IPS-15b (cell line): ENCODE results near the gene NRG3.

ENCODE experiments used
- H3K27me3 ChIP-seq: one replicate; pipeline ENCODE4 v1.6.1; 2013; ENCODE audit warnings: low read length; ENCODE audit not compliant: control insufficient read depth, insufficient read depth
- H3K36me3 ChIP-seq: one replicate; pipeline ENCODE4 v1.6.1; 2013; ENCODE audit warnings: low read length; ENCODE audit not compliant: control insufficient read depth, insufficient read depth
- H3K4me1 ChIP-seq: one replicate; pipeline ENCODE4 v1.6.1; 2013; ENCODE audit warnings: mild to moderate bottlenecking, low read length; ENCODE audit not compliant: control insufficient read depth, insufficient read depth
- H3K4me3 ChIP-seq: one replicate; pipeline ENCODE4 v1.5.1; 2013; ENCODE audit warnings: low read depth, low read length
- H3K9ac ChIP-seq: one replicate; pipeline ENCODE4 v1.6.1; 2013; ENCODE audit warnings: low read depth, mild to moderate bottlenecking, low read length
- H3K9me3 ChIP-seq: one replicate; pipeline ENCODE4 v1.6.1; 2013; ENCODE audit warnings: mild to moderate bottlenecking, low read length; ENCODE audit not compliant: control insufficient read depth, insufficient read depth

Gene NRG3

DNA sequence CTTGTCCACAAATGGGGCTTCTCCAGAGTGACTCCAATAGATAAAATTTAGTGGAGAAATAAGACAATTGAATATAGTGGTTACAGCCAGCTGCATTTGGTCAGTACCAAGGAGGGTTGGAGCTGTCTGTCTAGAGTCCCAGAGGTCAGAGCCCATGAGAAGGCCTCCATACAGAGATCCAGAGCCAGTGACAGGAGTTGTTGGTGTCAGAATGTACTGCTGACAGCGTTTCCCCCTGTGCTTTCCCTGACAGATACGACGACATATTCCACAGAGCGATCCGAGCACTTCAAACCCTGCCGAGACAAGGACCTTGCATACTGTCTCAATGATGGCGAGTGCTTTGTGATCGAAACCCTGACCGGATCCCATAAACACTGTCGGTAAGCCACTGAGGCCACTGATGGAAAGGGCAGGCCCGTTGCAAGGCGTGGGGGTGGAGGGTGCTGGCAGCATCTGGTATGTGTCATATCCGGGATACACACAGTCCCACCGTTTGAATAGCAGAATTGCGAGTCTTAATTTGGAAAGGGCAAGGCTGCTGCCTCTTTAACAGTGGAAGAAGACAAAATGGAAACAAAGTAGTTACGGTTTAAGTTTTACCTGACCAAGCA is 483.6 kb downstream of the NRG3 start:
- H3K9me3 ChIP-seq: no peaks in the 10 kb centered on the region
- no peaks in the 10 kb centered on the region for H3K27me3 ChIP-seq
- H3K36me3 ChIP-seq: no peaks in the 10 kb centered on the region
- H3K9ac ChIP-seq: no peak overlapping the region
- H3K4me3 ChIP-seq: no peak overlapping the region
- no peaks in the 10 kb centered on the region for H3K4me1 ChIP-seq

DNA sequence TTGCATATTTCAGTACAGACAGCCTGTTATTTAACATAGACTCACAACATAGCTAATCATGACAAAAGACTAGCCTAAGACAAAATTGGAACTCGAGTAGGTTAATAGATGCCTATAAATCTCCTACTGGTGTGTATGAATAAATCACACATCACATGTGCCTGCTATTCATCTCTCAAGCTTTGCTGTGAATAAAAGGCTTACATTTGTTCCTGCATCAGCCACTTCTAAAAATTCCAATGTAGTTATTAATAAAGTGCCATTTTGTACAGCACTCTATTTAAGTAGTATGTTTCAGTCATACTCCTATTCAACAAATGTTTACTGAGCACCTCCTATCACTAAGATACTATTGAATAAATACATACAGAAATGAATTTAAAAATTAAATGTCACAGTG is 486.3 kb downstream of the NRG3 start:
- Histone ChIP-seq H3K4me1 (no peaks in the 10 kb centered on the region), H3K27me3 (no peaks in the 10 kb centered on the region), H3K36me3 (no peaks in the 10 kb centered on the region), H3K9ac (no peak overlapping the region), H3K9me3 (no peaks in the 10 kb centered on the region), H3K4me3 (no peak overlapping the region)

DNA sequence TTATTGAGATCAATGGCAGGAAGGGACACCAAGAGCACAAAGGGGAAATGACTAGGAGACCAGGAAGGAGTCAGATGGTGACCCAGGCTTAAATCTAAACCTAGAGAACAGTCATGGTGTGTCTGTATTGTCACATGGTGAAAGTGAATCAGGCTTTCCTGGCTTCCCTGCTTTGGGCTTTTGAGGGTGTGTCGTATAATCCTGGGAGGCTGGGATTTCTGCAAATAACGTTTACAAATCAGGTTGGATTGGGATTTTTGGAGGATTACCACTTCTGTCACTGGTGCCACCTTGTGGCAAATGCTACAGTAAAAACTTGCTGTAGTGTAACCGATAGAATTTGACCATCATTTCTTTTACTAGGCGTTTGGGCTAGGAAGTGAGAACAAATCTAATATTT is 502.6 kb downstream of the NRG3 start:
- Histone ChIP-seq H3K9ac (no peak overlapping the region), H3K4me3 (no peak overlapping the region), H3K9me3 (no peaks in the 10 kb centered on the region), H3K4me1 (no peaks in the 10 kb centered on the region), H3K36me3 (no peaks in the 10 kb centered on the region), H3K27me3 (no peaks in the 10 kb centered on the region)

GRCh38 chr10:82378146-82378545 is 503.2 kb downstream of the NRG3 start:
- Histone ChIP-seq H3K9ac (no peak overlapping the region), H3K27me3 (no peaks in the 10 kb centered on the region), H3K36me3 (no peaks in the 10 kb centered on the region), H3K4me1 (no peaks in the 10 kb centered on the region), H3K9me3 (no peaks in the 10 kb centered on the region), H3K4me3 (no peak overlapping the region)

GRCh38 chr10:82383350-82383749 is 508.4 kb downstream of the NRG3 start:
- H3K4me1 ChIP-seq: no peaks in the 10 kb centered on the region
- H3K4me3 ChIP-seq: no peak overlapping the region
- H3K27me3 ChIP-seq: no peaks in the 10 kb centered on the region
- H3K36me3 ChIP-seq: no peaks in the 10 kb centered on the region
- H3K9ac ChIP-seq: no peak overlapping the region
- no peaks in the 10 kb centered on the region for H3K9me3 ChIP-seq

DNA sequence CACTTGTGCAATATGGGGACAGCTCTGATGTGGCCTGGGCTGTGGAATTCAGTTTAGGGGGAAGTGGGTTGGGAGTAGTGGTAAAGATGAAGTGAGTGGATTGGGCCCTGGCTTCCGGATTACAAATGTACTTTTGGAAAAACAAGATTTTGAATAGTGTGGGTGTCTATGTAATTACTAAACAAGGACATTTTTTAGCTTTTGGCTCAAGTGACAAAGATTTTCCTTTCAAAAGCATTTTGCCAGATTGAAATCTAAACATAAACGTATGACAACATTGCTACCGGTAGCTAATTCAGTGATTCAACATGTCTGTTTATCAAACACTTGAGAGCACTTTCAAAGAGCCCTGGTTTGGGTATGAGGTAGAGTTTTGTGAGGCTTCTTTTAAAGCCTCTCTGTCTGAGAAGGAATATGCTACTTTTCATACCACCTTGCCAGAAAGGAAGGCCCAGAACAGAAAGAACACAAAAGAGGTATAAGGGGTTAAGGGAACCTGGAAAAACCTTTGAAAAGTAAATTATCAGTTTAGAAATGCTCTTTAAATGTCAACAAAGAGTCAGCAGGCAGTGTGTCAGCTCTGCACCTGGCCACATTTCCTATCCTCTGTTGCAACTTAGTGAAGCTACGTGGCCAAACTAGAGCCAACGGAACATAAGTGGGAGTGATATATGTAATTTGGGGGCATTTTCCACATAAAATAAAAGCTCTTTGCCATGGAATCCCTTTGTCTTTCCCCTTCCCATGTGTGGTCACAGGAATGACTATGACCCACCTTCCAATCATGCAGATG is 516.1 kb downstream of the NRG3 start:
- no peak overlapping the region for H3K4me3 ChIP-seq
- H3K4me1 ChIP-seq: peaks cover 7% of the 10 kb centered on the region
- no peaks in the 10 kb centered on the region for H3K9me3 ChIP-seq
- no peaks in the 10 kb centered on the region for H3K36me3 ChIP-seq
- H3K27me3 ChIP-seq: no peaks in the 10 kb centered on the region
- no peak overlapping the region for H3K9ac ChIP-seq

DNA sequence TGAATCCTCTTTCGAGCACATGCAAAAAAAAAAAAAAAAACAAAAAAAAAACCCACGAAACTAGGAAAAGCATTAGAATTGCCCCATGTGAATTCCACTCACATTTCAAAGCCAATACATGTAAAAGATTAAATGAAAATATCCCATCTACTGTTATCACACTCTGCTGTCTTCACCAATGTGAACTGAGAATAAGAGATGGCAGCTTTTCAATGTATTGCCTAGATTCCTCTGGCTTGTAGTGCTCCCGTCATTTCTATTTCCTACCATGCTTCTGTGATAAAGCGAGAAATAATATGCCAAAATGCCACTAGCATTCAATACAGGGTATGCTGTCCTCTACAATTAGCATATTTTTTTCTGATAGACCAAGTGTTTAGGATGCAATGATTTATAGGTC is 517.0 kb downstream of the NRG3 start:
- Histone ChIP-seq H3K36me3 (no peaks in the 10 kb centered on the region), H3K9me3 (no peaks in the 10 kb centered on the region), H3K4me1 (peaks cover 10% of the 10 kb centered on the region), H3K4me3 (no peak overlapping the region), H3K9ac (no peak overlapping the region), H3K27me3 (no peaks in the 10 kb centered on the region)

GRCh38 chr10:82392533-82392932 is 517.5 kb downstream of the NRG3 start:
- H3K9ac ChIP-seq: no peak overlapping the region
- no peaks in the 10 kb centered on the region for H3K9me3 ChIP-seq
- H3K4me3 ChIP-seq: no peak overlapping the region
- H3K36me3 ChIP-seq: no peaks in the 10 kb centered on the region
- H3K4me1 ChIP-seq: peaks cover 16% of the 10 kb centered on the region
- H3K27me3 ChIP-seq: no peaks in the 10 kb centered on the region

DNA sequence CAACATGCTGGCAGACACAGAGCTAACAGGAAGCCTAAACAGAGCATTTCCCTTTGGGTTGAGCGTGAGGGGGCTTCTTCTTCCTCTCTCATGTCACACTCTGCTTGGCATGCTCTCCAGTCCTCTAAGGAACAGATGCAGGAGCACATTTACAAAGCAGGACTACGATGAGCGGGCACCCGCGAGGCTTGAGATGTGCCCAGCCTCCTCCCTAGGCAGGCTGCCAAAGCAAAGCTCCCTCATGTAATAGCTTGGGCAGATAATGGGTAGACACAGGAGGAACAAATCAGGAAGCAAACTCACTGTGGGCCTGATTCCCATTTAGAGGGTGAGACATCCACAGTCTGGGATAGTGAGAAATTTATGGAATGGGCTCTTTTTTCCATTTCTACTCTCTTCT is 519.1 kb downstream of the NRG3 start:
- Histone ChIP-seq H3K27me3 (no peaks in the 10 kb centered on the region), H3K4me1 (peaks cover 22% of the 10 kb centered on the region), H3K9ac (no peak overlapping the region), H3K9me3 (no peaks in the 10 kb centered on the region), H3K4me3 (no peak overlapping the region), H3K36me3 (no peaks in the 10 kb centered on the region)

DNA sequence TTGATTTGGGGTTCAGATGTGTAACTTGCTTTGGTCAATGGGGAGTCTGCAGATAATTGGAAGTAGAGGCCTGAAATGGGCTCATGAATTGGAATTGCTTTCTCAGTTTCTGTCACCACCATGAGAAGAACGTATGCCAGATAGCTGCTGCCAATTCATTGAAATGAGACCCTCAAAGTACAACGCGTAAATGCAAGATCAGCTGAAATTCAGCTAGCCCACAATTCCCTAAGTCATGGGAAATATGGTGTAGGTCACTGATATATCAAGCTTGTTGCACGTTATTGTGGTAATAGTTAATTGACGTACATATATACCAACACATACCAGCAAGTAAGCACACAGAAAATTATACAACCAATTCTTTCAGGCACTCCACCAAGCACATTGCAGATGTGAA is 520.0 kb downstream of the NRG3 start:
- Histone ChIP-seq H3K4me3 (no peak overlapping the region), H3K9ac (no peak overlapping the region), H3K9me3 (no peaks in the 10 kb centered on the region), H3K27me3 (no peaks in the 10 kb centered on the region), H3K4me1 (peaks cover 22% of the 10 kb centered on the region), H3K36me3 (no peaks in the 10 kb centered on the region)

GRCh38 chr10:82396886-82397285 is 521.9 kb downstream of the NRG3 start:
- Histone ChIP-seq H3K27me3 (no peaks in the 10 kb centered on the region), H3K4me1 (peaks cover 19% of the 10 kb centered on the region), H3K9me3 (no peaks in the 10 kb centered on the region), H3K36me3 (no peaks in the 10 kb centered on the region), H3K9ac (no peak overlapping the region), H3K4me3 (no peak overlapping the region)

DNA sequence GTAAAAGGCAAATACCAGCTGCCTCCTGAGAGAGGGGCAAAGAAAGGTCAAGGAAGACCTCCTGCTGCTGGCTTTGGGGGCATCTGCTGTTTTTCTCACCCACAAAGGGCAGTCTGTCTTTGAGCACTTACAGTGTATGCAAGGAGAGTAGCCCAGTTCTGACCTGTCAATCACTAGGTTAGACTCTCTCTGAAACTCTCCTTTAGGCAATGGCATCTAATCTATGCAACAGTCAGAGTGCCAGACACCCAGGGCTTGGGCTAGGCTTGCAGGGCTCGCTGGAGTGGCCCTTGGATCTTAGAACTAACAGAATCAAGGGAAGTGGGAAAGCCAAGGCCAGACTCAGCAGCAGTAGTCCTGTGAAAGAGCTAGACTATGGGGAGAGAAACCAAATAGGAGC is 522.9 kb downstream of the NRG3 start:
- Histone ChIP-seq H3K9ac (no peak overlapping the region), H3K36me3 (no peaks in the 10 kb centered on the region), H3K9me3 (no peaks in the 10 kb centered on the region), H3K4me1 (peaks cover 16% of the 10 kb centered on the region), H3K4me3 (no peak overlapping the region), H3K27me3 (no peaks in the 10 kb centered on the region)
